Activated CD8-positive, alpha-beta T cell treated with anti-CD3 and anti-CD28 coated beads, Interleukin-2, amount 10 ng/mL, durations not matched to agents 7 days and 5 days (primary cell): ENCODE measurements around the gene ZNF296. TPM values are rescaled to one million over a fixed set of nuclear protein-coding genes. Genes with fewer than 3 reads are reported as not detected.
"Not testable (repeated sequence)": the region's sequence is repeated elsewhere in the genome, so short reads cannot be mapped to it uniquely, and the experiment has no call there.

Experiments used
- ATAC-seq: fragments of 150-1000 bp; cut with Tn5 transposase; one replicate; pipeline ENCODE4 v1.10.0; 2021; ENCODE audit warnings: moderate library complexity
- CTCF ChIA-PET: fragments of 350-600 bp; sonication (Branson Sonifier 250); formaldehyde crosslinking; loops from one replicate; lab custom pipeline; 2021; ENCODE audit warnings: antibody characterized with exemption; lab: Charles Lee
- POLR2A ChIA-PET: fragments of 350-600 bp; sonication (Branson Sonifier 250); formaldehyde crosslinking; loops from one replicate; lab custom pipeline; 2021; ENCODE audit warnings: antibody characterized with exemption; lab: Charles Lee
- DNase-seq: peaks from one replicate; pipeline ENCODE4 v3.0.0-alpha.2; 2020
- H3K27ac Mint-ChIP-seq: one replicate; pipeline ENCODE4 v1.8.0; 2021; ENCODE audit warnings: mild to moderate bottlenecking, mixed read lengths
- H3K27me3 Mint-ChIP-seq: one replicate; pipeline ENCODE4 v1.8.0; 2021; ENCODE audit warnings: low read depth, mixed read lengths
- H3K36me3 Mint-ChIP-seq: one replicate; pipeline ENCODE4 v1.8.0; 2021; ENCODE audit warnings: low read depth, mixed read lengths
- H3K4me1 Mint-ChIP-seq: one replicate; pipeline ENCODE4 v1.8.0; 2021; ENCODE audit warnings: low read depth, mixed read lengths
- H3K4me3 Mint-ChIP-seq: one replicate; pipeline ENCODE4 v1.8.0; 2021; ENCODE audit warnings: mild to moderate bottlenecking, mixed read lengths
- H3K9me3 Mint-ChIP-seq: one replicate; pipeline ENCODE4 v1.8.0; 2022; ENCODE audit warnings: mixed read lengths; ENCODE audit not compliant: insufficient read depth
- total RNA-seq, 2 experiments: library from RNA; stranded (reverse); gene quantifications; one replicate each; pipeline ENCODE4 v1.2.3, GENCODE V29; 2021

ZNF296 gene
- total RNA-seq, 2 experiments from 2014 or later: 6.2 to 6.3 TPM

GRCh38 chr19:45117167-45117594 is 40.9 kb upstream of the ZNF296 start:
- Mint-ChIP-seq H3K4me1 (peaks cover 71% of the 10 kb centered on the region), H3K27me3 (no peaks in the 10 kb centered on the region), H3K36me3 (peaks cover 5% of the 10 kb centered on the region), H3K4me3 (peak overlapping the region; percentile 48), H3K27ac (peak overlapping the region; percentile 86), H3K9me3 (no peaks in the 10 kb centered on the region)
- DNase-seq (peak; percentile 63), ATAC-seq (peak; percentile 56)
- ChIA-PET CTCF (interaction anchor here (1.0 to 1.6 kb wide), 4 partner anchors 9 to 70 kb away, joined by 3 to 16 read pairs (median 7); partner anchors contain the start of gene PPP1R37), POLR2A (interaction anchor here (1.4 kb wide), 1 partner anchor 25 kb away, joined by 5 read pairs; no protein-coding TSS in a partner anchor)

GRCh38 chr19:45115809-45116615 is 39.7 kb upstream of the ZNF296 start:
- Mint-ChIP-seq H3K36me3 (peaks cover 5% of the 10 kb centered on the region), H3K4me3 (no peak overlapping the region), H3K4me1 (peaks cover 59% of the 10 kb centered on the region), H3K27ac (no peak overlapping the region), H3K27me3 (no peaks in the 10 kb centered on the region), H3K9me3 (no peaks in the 10 kb centered on the region)
- DNase-seq: no peak
- CTCF ChIA-PET: no interaction called here
- no peak for ATAC-seq
- POLR2A ChIA-PET: interaction anchor here (0.9 kb wide), 1 partner anchor 13 kb away, joined by 3 read pairs; no protein-coding TSS in a partner anchor

- Mint-ChIP-seq H3K36me3 (no peaks in the 10 kb centered on the region), H3K4me1 (peaks cover 52% of the 10 kb centered on the region), H3K27me3 (no peaks in the 10 kb centered on the region), H3K27ac (no peak overlapping the region), H3K9me3 (no peaks in the 10 kb centered on the region), H3K4me3 (no peak overlapping the region)
- ATAC-seq (no peak), DNase-seq (no peak)
- POLR2A ChIA-PET: no interaction called here
- CTCF ChIA-PET: no interaction called here
These were observed 37.8 kb upstream of the ZNF296 start for GRCh38 chr19:45114116-45114515.

- DNase-seq (no peak), ATAC-seq (no peak)
- Mint-ChIP-seq H3K36me3 (no peaks in the 10 kb centered on the region), H3K27ac (no peak overlapping the region), H3K9me3 (no peaks in the 10 kb centered on the region), H3K4me1 (peaks cover 49% of the 10 kb centered on the region), H3K27me3 (no peaks in the 10 kb centered on the region), H3K4me3 (no peak overlapping the region)
- CTCF ChIA-PET: interaction anchor here (1.5 to 1.9 kb wide), 2 partner anchors 11 kb away, joined by 3 to 7 read pairs; no protein-coding TSS in a partner anchor
- POLR2A ChIA-PET: no interaction called here
These were observed 37.4 kb upstream of the ZNF296 start for GRCh38 chr19:45113628-45114027.

DNA sequence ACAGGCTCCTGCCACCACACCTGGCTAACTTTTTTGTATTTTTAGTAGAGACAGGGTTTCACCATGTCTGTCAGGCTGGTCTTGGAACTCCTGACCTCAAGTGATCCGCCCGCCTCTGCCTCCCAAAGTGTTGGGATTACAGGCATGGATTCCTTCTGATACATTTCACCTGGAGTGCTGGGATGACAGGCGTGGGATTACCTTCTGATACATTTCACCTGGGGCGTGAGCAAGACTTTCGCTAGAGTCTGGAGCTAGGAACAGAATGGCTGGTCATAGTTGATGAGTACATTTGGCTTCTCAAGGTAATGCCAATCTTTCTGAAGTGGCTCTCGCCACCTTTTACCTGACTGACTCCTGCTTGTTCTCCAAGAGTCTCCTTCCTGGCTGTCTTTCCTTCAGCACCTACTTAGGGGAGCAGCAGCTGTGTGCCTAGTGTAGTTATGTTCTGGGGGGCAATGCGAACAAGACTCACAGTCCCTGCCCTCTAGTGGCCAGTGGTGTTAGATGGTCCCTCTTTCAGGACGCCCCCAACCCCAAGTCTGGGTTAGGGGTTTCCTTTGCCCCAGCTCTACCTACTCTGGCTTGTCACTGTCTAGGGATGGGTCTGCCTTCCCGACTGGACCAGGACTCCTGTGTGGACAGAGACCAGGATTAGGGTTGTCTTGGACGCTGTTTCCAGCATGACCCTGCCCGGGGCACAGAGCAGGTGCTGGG is 36.0 kb upstream of the ZNF296 start:
- POLR2A ChIA-PET: no interaction called here
- ATAC-seq: no peak
- Mint-ChIP-seq H3K27me3 (no peaks in the 10 kb centered on the region), H3K27ac (no peak overlapping the region), H3K4me3 (no peak overlapping the region), H3K36me3 (no peaks in the 10 kb centered on the region), H3K9me3 (no peaks in the 10 kb centered on the region), H3K4me1 (peaks cover 35% of the 10 kb centered on the region)
- no peak for DNase-seq
- CTCF ChIA-PET: interaction anchor here (1.5 to 1.9 kb wide), 2 partner anchors 9 to 13 kb away, joined by 3 to 7 read pairs; no protein-coding TSS in a partner anchor

GRCh38 chr19:45110851-45111266 is 34.6 kb upstream of the ZNF296 start:
- DNase-seq: no peak
- no peaks in the 10 kb centered on the region for H3K27me3 Mint-ChIP-seq
- no peak for ATAC-seq
- CTCF ChIA-PET: interaction anchor here (0.7 kb wide), 1 partner anchor 14 kb away, joined by 4 read pairs; no protein-coding TSS in a partner anchor
- no peak overlapping the region for H3K4me3 Mint-ChIP-seq
- no peak overlapping the region for H3K27ac Mint-ChIP-seq
- POLR2A ChIA-PET: no interaction called here
- H3K36me3 Mint-ChIP-seq: no peaks in the 10 kb centered on the region
- peaks cover 21% of the 10 kb centered on the region for H3K4me1 Mint-ChIP-seq
- H3K9me3 Mint-ChIP-seq: no peaks in the 10 kb centered on the region

- peaks cover 38% of the 10 kb centered on the region for H3K4me1 Mint-ChIP-seq
- no peak overlapping the region for H3K27ac Mint-ChIP-seq
- CTCF ChIA-PET: no interaction called here
- no peaks in the 10 kb centered on the region for H3K27me3 Mint-ChIP-seq
- H3K4me3 Mint-ChIP-seq: no peak overlapping the region
- ATAC-seq: no peak
- H3K9me3 Mint-ChIP-seq: no peaks in the 10 kb centered on the region
- POLR2A ChIA-PET: interaction anchor here (1.0 kb wide), 1 partner anchor 10 kb away, joined by 3 read pairs; no protein-coding TSS in a partner anchor
- H3K36me3 Mint-ChIP-seq: peaks cover 3% of the 10 kb centered on the region
- DNase-seq: no peak
These were observed 31.4 kb upstream of the ZNF296 start for GRCh38 chr19:45107621-45108150.

DNA sequence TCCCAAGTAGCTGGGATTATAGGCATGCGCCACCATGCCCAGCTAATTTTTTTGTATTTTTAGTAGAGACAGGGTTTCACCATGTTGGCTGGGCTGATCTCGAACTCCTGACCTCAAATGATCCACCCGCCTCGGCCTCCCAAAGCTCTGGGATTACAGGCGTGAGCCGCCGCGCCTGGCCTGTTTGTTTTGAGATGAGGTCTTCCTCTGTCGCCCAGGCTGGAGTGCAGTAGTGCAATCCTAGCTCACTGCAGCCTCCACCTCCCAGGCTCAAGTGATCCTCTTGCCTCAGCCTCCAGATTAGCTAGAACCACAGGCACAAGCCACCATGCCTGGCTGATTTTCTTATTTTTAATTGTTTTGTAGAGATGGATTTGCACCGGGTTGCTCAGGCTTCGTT is 30.1 kb upstream of the ZNF296 start:
- H3K27me3 Mint-ChIP-seq, H3K36me3 Mint-ChIP-seq, ATAC-seq, H3K9me3 Mint-ChIP-seq, POLR2A ChIA-PET, DNase-seq, H3K27ac Mint-ChIP-seq, H3K4me3 Mint-ChIP-seq: not testable (repeated sequence)
- H3K4me1 Mint-ChIP-seq: peaks cover 46% of the 10 kb centered on the region
- CTCF ChIA-PET: interaction anchor here (1.2 kb wide), 1 partner anchor 19 kb away, joined by 3 read pairs; no protein-coding TSS in a partner anchor

GRCh38 chr19:45104658-45105349 is 28.5 kb upstream of the ZNF296 start:
- ChIA-PET POLR2A (interaction anchor here (1.7 kb wide), 1 partner anchor 26 kb away, joined by 5 read pairs; the partner anchor contains the start of gene GEMIN7), CTCF (interaction anchor here (1.8 to 1.9 kb wide), 2 partner anchors 12 to 13 kb away, joined by 5 to 12 read pairs; partner anchors contain the start of gene PPP1R37)
- Mint-ChIP-seq H3K4me3 (peak overlapping the region; percentile 50), H3K36me3 (peaks cover 3% of the 10 kb centered on the region), H3K4me1 (peaks cover 41% of the 10 kb centered on the region), H3K27ac (peak overlapping the region; percentile 79), H3K9me3 (no peaks in the 10 kb centered on the region), H3K27me3 (no peaks in the 10 kb centered on the region)
- DNase-seq: peak; percentile 40
- peak; percentile 17 for ATAC-seq

GRCh38 chr19:45103508-45104319 is 27.4 kb upstream of the ZNF296 start:
- H3K27ac Mint-ChIP-seq: peak overlapping the region; percentile 80
- no peak for DNase-seq
- POLR2A ChIA-PET: interaction anchor here (1.1 to 2.1 kb wide), 3 partner anchors 11 to 25 kb away, joined by 3 to 29 read pairs (median 5); partner anchors contain the start of genes GEMIN7 and PPP1R37

More at GRCh38 chr19:45103508-45104319, 27.4 kb upstream of the ZNF296 start:
- Mint-ChIP-seq H3K9me3 (no peaks in the 10 kb centered on the region), H3K36me3 (peaks cover 3% of the 10 kb centered on the region), H3K4me1 (peaks cover 46% of the 10 kb centered on the region), H3K27me3 (no peaks in the 10 kb centered on the region), H3K4me3 (peak overlapping the region; percentile 50)
- CTCF ChIA-PET: interaction anchor here (0.9 to 1.9 kb wide), 13 partner anchors 9 to 80 kb away, joined by 3 to 12 read pairs (median 4); partner anchors contain the start of gene PPP1R37
- ATAC-seq: peak; percentile 13
